Activated CD8-positive, alpha-beta T cell treated with anti-CD3 and anti-CD28 coated beads for 36 hours (primary cell): ENCODE results near the gene WDPCP. TPM values are rescaled to one million over a fixed set of nuclear protein-coding genes. Genes with fewer than 3 reads are reported as not detected.

ENCODE experiments used
- ATAC-seq: fragments of 200-7000 bp; cut with Tn5 transposase; one replicate; pipeline ENCODE4 v1.10.0; 2021; ENCODE audit warnings: mild to moderate bottlenecking, moderate library complexity
- CTCF ChIA-PET: fragments of 350-600 bp; sonication (Branson Sonifier 250); formaldehyde crosslinking; loops from one replicate; lab custom pipeline; 2021; ENCODE audit warnings: antibody characterized with exemption; lab: Charles Lee
- POLR2A ChIA-PET: fragments of 350-600 bp; sonication (Branson Sonifier 250); formaldehyde crosslinking; loops from one replicate; lab custom pipeline; 2021; ENCODE audit warnings: antibody characterized with exemption; lab: Charles Lee
- DNase-seq: peaks from one replicate; pipeline ENCODE4 v3.0.0-alpha.2; 2020
- H3K27ac Mint-ChIP-seq: one replicate; pipeline ENCODE4 v1.8.0; 2021; ENCODE audit warnings: mild to moderate bottlenecking, mixed read lengths
- H3K27me3 Mint-ChIP-seq: one replicate; pipeline ENCODE4 v1.8.0; 2021; ENCODE audit warnings: mixed read lengths
- H3K36me3 Mint-ChIP-seq: one replicate; pipeline ENCODE4 v1.8.0; 2021; ENCODE audit warnings: low read depth, mixed read lengths
- H3K4me1 Mint-ChIP-seq: one replicate; pipeline ENCODE4 v1.8.0; 2021; ENCODE audit warnings: low read depth, mixed read lengths
- H3K4me3 Mint-ChIP-seq: one replicate; pipeline ENCODE4 v1.8.0; 2021; ENCODE audit warnings: mild to moderate bottlenecking, moderate library complexity, mixed read lengths
- H3K9me3 Mint-ChIP-seq: one replicate; pipeline ENCODE4 v1.8.0; 2021; ENCODE audit warnings: mixed read lengths
- CTCF ChIP-seq: fragments of 200-600 bp; IDR thresholded peaks from one replicate; pipeline ENCODE4 v1.8.0; 2022; ENCODE audit warnings: antibody characterized with exemption, mild to moderate bottlenecking
- intact Hi-C: fragments of 100-400 bp; cut with micrococcal nuclease; formaldehyde crosslinking; loops from one replicate; pipeline ENCODE4 v1.10.0; 2022
- total RNA-seq, 2 experiments: library from RNA; stranded (reverse); gene quantifications; one replicate each; pipeline ENCODE4 v1.2.3, GENCODE V29; 2021

WDPCP gene
- total RNA-seq, 2 experiments from 2014 or later: 5.0 to 5.8 TPM

- no peak for ATAC-seq
- no peak for DNase-seq
- Mint-ChIP-seq H3K4me1 (no peaks in the 10 kb centered on the region), H3K9me3 (peaks cover 28% of the 10 kb centered on the region), H3K27ac (no peak overlapping the region), H3K27me3 (no peaks in the 10 kb centered on the region), H3K36me3 (peaks cover 7% of the 10 kb centered on the region), H3K4me3 (no peak overlapping the region)
- ChIA-PET POLR2A (no interaction called here), CTCF (no interaction called here)
- intact Hi-C loops: no loop called here
- TF ChIP-seq CTCF: no peak
Measured at GRCh38 chr2:63118821-63119220, 469.5 kb downstream of the WDPCP start.

GRCh38 chr2:63104482-63104881, 483.8 kb downstream of the WDPCP start:
- Mint-ChIP-seq H3K27ac (no peak overlapping the region), H3K4me3 (no peak overlapping the region), H3K27me3 (no peaks in the 10 kb centered on the region), H3K9me3 (peaks cover 38% of the 10 kb centered on the region), H3K4me1 (no peaks in the 10 kb centered on the region), H3K36me3 (peaks cover 3% of the 10 kb centered on the region)
- no peak for DNase-seq
- CTCF ChIA-PET: no interaction called here
- intact Hi-C loops: no loop called here
- no peak for ATAC-seq
- POLR2A ChIA-PET: no interaction called here
- no peak for TF ChIP-seq CTCF

GRCh38 chr2:63101954-63102353, 486.3 kb downstream of the WDPCP start:
- Mint-ChIP-seq H3K36me3 (peaks cover 3% of the 10 kb centered on the region), H3K4me3 (no peak overlapping the region), H3K9me3 (peaks cover 33% of the 10 kb centered on the region), H3K27ac (no peak overlapping the region), H3K4me1 (no peaks in the 10 kb centered on the region), H3K27me3 (no peaks in the 10 kb centered on the region)
- ChIA-PET CTCF (no interaction called here), POLR2A (no interaction called here)
- intact Hi-C loops: no loop called here
- no peak for TF ChIP-seq CTCF
- DNase-seq: no peak
- no peak for ATAC-seq

- Mint-ChIP-seq H3K27me3 (no peaks in the 10 kb centered on the region), H3K4me1 (no peaks in the 10 kb centered on the region), H3K36me3 (no peaks in the 10 kb centered on the region), H3K9me3 (peaks cover 15% of the 10 kb centered on the region), H3K27ac (no peak overlapping the region), H3K4me3 (no peak overlapping the region)
- no peak for TF ChIP-seq CTCF
- intact Hi-C loops: no loop called here
- POLR2A ChIA-PET: no interaction called here
- CTCF ChIA-PET: no interaction called here
- ATAC-seq (no peak), DNase-seq (no peak)
Measured at GRCh38 chr2:63099032-63099431, 489.2 kb downstream of the WDPCP start.

GRCh38 chr2:63096491-63096890, 491.8 kb downstream of the WDPCP start:
- H3K27ac Mint-ChIP-seq: no peak overlapping the region
- no peaks in the 10 kb centered on the region for H3K4me1 Mint-ChIP-seq
- TF ChIP-seq CTCF: no peak
- DNase-seq: no peak
- intact Hi-C loops: no loop called here
- peaks cover 5% of the 10 kb centered on the region for H3K27me3 Mint-ChIP-seq
- ChIA-PET POLR2A (no interaction called here), CTCF (no interaction called here)
- no peak overlapping the region for H3K4me3 Mint-ChIP-seq
- H3K9me3 Mint-ChIP-seq: peaks cover 6% of the 10 kb centered on the region
- ATAC-seq: no peak
- no peaks in the 10 kb centered on the region for H3K36me3 Mint-ChIP-seq
